Measurements from ENCODE around the gene PKD1. TPM values are rescaled to one million over a fixed set of nuclear protein-coding genes. Genes with fewer than 3 reads are reported as not detected.

The PKD1 gene
- total RNA-seq, 1 experiment from 2014 or later: 98.8 TPM

DNA sequence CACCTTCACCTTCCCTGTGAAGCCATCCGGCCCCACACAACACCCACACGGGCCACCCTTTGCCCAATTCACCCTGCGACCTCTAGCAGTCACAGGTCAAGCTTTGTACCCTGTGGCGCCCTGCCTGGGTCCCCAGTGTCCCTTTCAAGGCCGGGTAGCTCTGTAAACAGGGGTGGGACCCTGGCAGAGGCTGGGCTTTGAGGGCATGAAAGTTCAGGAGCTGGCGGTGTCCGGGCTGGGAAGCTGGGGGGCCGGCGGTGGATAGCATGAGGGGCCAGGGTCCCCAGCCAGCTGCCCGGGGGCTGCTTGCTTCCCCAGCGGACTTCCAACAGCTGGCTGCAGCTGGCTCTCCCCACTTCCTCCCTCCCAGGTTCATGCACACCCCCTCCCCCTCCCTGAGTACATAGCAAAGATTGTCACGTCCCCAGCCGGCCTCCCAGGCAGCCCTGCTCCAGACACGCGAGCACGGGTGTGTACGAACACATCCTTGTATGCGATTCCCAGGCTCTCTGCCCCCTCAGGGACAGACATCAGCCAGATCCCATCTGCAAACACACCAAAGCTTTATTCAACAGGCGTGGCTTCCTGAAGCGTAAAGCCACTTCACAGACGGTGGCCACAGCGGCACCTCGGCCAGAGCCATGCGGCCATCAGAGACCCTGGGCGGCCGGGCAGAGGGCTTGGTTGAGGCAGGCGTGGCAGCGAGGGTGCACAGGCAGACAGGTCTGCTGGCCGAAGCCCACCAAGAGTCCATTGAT, 96.2 kb downstream of the PKD1 start:
- DNase-seq (ENCODE audit: extremely low read depth, low read depth): no peak

Small RNA genes lying within 50 kb of the gene (small RNA-seq; reads per million reads assigned to genes)
- gene MIR1225: 0.02 to 0.06 reads per million in 2 experiments
- 0 reads per million in 2 experiments for gene MIR3180-5
- 0 to 0.12 reads per million in 2 experiments for gene MIR4516
- 0 reads per million in 2 experiments for gene RF00019
- 0 reads per million in 2 experiments for gene SNORD60

Other genes starting within 250 kb of the PKD1 start
- gene HS3ST6, start 217.5 kb downstream of the PKD1 start, total RNA-seq (2014; rRNA removed; shearing (Covaris generic)): 0.97 and 1.2 TPM in 2 replicates
- 5.8 and 7.4 TPM in 2 replicates for gene MSRB1, start 192.7 kb downstream of the PKD1 start, total RNA-seq (2014; rRNA removed; shearing (Covaris generic))
- gene RPL3L, start 181.2 kb downstream of the PKD1 start, total RNA-seq (2014; rRNA removed; shearing (Covaris generic)): not detected in 2 replicates
- 206 and 240 TPM in 2 replicates for gene NDUFB10, start 176.4 kb downstream of the PKD1 start, total RNA-seq (2014; rRNA removed; shearing (Covaris generic))
- 5,880 and 6,554 TPM in 2 replicates for gene RPS2, start 171.1 kb downstream of the PKD1 start, total RNA-seq (2014; rRNA removed; shearing (Covaris generic))
- gene RNF151, start 169.0 kb downstream of the PKD1 start, total RNA-seq (2014; rRNA removed; shearing (Covaris generic)): not detected in 2 replicates
- gene TBL3, start 163.8 kb downstream of the PKD1 start, total RNA-seq (2014; rRNA removed; shearing (Covaris generic)): 32.0 and 34.1 TPM in 2 replicates
- gene NOXO1, start 154.4 kb downstream of the PKD1 start, total RNA-seq (2014; rRNA removed; shearing (Covaris generic)): 0.84 TPM in 1 of 2 replicates, not detected in the other
- 26.1 and 30.8 TPM in 2 replicates for gene GFER, start 151.7 kb downstream of the PKD1 start, total RNA-seq (2014; rRNA removed; shearing (Covaris generic))
- gene SYNGR3, start 145.9 kb downstream of the PKD1 start, total RNA-seq (2014; rRNA removed; shearing (Covaris generic)): 4.0 and 4.5 TPM in 2 replicates
- 35.1 and 37.1 TPM in 2 replicates for gene ZNF598, start 126.1 kb downstream of the PKD1 start, total RNA-seq (2014; rRNA removed; shearing (Covaris generic))
- 3.4 and 4.8 TPM in 2 replicates for gene NPW, start 116.1 kb downstream of the PKD1 start, total RNA-seq (2014; rRNA removed; shearing (Covaris generic))
- 11.1 and 13.3 TPM in 2 replicates for gene NHERF2, start 109.0 kb downstream of the PKD1 start, total RNA-seq (2014; rRNA removed; shearing (Covaris generic))
- gene NTHL1, start 88.1 kb downstream of the PKD1 start, total RNA-seq (2014; rRNA removed; shearing (Covaris generic)): 18.0 and 20.2 TPM in 2 replicates
- 33.8 and 38.5 TPM in 2 replicates for gene TSC2, start 87.9 kb downstream of the PKD1 start, total RNA-seq (2014; rRNA removed; shearing (Covaris generic))
- gene RAB26, start 12.7 kb upstream of the PKD1 start, total RNA-seq (2014; rRNA removed; shearing (Covaris generic)): 0.66 and 1.2 TPM in 2 replicates
- gene TRAF7, start 19.9 kb upstream of the PKD1 start, total RNA-seq (2014; rRNA removed; shearing (Covaris generic)): 52.8 and 55.6 TPM in 2 replicates
- gene CASKIN1, start 60.7 kb upstream of the PKD1 start, total RNA-seq (2014; rRNA removed; shearing (Covaris generic)): 0.50 and 1.5 TPM in 2 replicates
- gene MLST8, start 69.6 kb upstream of the PKD1 start, total RNA-seq (2014; rRNA removed; shearing (Covaris generic)): 58.5 and 58.7 TPM in 2 replicates
- gene BRICD5, start 75.0 kb upstream of the PKD1 start, total RNA-seq (2014; rRNA removed; shearing (Covaris generic)): 2.1 and 2.9 TPM in 2 replicates
- gene PGP, start 78.9 kb upstream of the PKD1 start, total RNA-seq (2014; rRNA removed; shearing (Covaris generic)): 8.6 and 11.9 TPM in 2 replicates
- 18.6 and 21.7 TPM in 2 replicates for gene E4F1, start 87.7 kb upstream of the PKD1 start, total RNA-seq (2014; rRNA removed; shearing (Covaris generic))
- 0.84 and 1.6 TPM in 2 replicates for gene DNASE1L2, start 100.5 kb upstream of the PKD1 start, total RNA-seq (2014; rRNA removed; shearing (Covaris generic))
- 87.3 and 107 TPM in 2 replicates for gene ECI1, start 115.7 kb upstream of the PKD1 start, total RNA-seq (2014; rRNA removed; shearing (Covaris generic))
- gene RNPS1, start 132.2 kb upstream of the PKD1 start, total RNA-seq (2014; rRNA removed; shearing (Covaris generic)): 142 and 147 TPM in 2 replicates
- 11.7 and 12.2 TPM in 2 replicates for gene ABCA3, start 204.8 kb upstream of the PKD1 start, total RNA-seq (2014; rRNA removed; shearing (Covaris generic))